HepG2 (cell line): ENCODE measurements around the gene SMTNL1.

Experiments used
- ISL2 ChIP-seq: sonication (generic); formaldehyde crosslinking; IDR thresholded peaks from 2 replicates; pipeline ENCODE4 v1.5.0; 2020; ENCODE audit warnings: missing genetic modification reagents
- SMC3 ChIP-seq: IDR thresholded peaks from 2 replicates; pipeline ENCODE4 v1.6.1; 2011; ENCODE audit warnings: low read length, improper control_type of control experiment
- TBX2 ChIP-seq: sonication (generic); formaldehyde crosslinking; IDR thresholded peaks from 2 replicates; pipeline ENCODE4 v1.5.0; 2020; ENCODE audit warnings: missing genetic modification reagents, mild to moderate bottlenecking, borderline replicate concordance
- ZFP41 ChIP-seq: sonication (generic); formaldehyde crosslinking; IDR thresholded peaks from 2 replicates; pipeline ENCODE4 v1.4.0; 2020; ENCODE audit warnings: mild to moderate bottlenecking, missing genetic modification reagents, borderline replicate concordance
- ZNF296 ChIP-seq: sonication (generic); formaldehyde crosslinking; conservative IDR thresholded peaks from 2 replicates; pipeline ENCODE4 v1.5.0; 2020; ENCODE audit warnings: mild to moderate bottlenecking, missing genetic modification reagents
- ZNF644 ChIP-seq: IDR thresholded peaks from 2 replicates; pipeline ENCODE4 v1.6.1; 2016; ENCODE audit warnings: low read depth

GRCh38 chr11:57513911-57514537, 23.4 kb upstream of the SMTNL1 start:
- no peak for TF ChIP-seq TBX2 (CRISPR knock-in tag)
- TF ChIP-seq ZNF644 (CRISPR knock-in tag), result no peak
- no peak for TF ChIP-seq ZFP41 (CRISPR knock-in tag)
- 0 out of 2 replicates have a peak, but pooled peaks have one; percentile 23 for TF ChIP-seq ISL2 (CRISPR knock-in tag)
- TF ChIP-seq SMC3, result no peak
- TF ChIP-seq ZNF296 (CRISPR knock-in tag), result no peak
